K562 (cell line): Measurements from ENCODE around the gene HLA-DOA. TPM values are rescaled to one million over a fixed set of nuclear protein-coding genes. Genes with fewer than 3 reads are reported as not detected.

Experiments used
- CREBBP ChIP-seq: IDR thresholded peaks from one replicate; pipeline ENCODE4 v1.6.1; 2012; ENCODE audit warnings: low read depth, mild to moderate bottlenecking, control low read depth, inconsistent platforms, low read length
- E2F6 ChIP-seq, 2 experiments: IDR thresholded peaks; 2 replicates each; pipeline ENCODE4 v1.6.1; 2011; ENCODE audit warnings: borderline replicate concordance in 1 of 2, control low read depth in 1 of 2, low read depth in 1 of 2, low read length in 1 of 2, mild to moderate bottlenecking in 1 of 2, mixed read lengths in 1 of 2, moderate library complexity in 1 of 2; ENCODE audit not compliant: insufficient read depth in 1 of 2, insufficient read length in 1 of 2, poor library complexity in 1 of 2, severe bottlenecking in 1 of 2; ENCODE audit errors: extremely low read depth in 1 of 2
- FOXP1 ChIP-seq: sonication (generic); formaldehyde crosslinking; IDR thresholded peaks from 2 replicates; pipeline ENCODE4 v1.8.0; 2022; ENCODE audit warnings: mild to moderate bottlenecking, missing genetic modification reagents
- HMGN3 ChIP-seq: IDR thresholded peaks from 2 replicates; pipeline ENCODE4 v1.6.1; 2011; ENCODE audit warnings: borderline replicate concordance, low read depth, mild to moderate bottlenecking, mixed read lengths, low read length; ENCODE audit not compliant: insufficient read length; ENCODE audit errors: extremely low read depth
- HNRNPH1 ChIP-seq: fragments of 200-400 bp; formaldehyde crosslinking; optimal IDR thresholded peaks from 2 replicates; pipeline ENCODE3; 2017; ENCODE audit warnings: low read depth, mild to moderate bottlenecking, low read length, moderate library complexity
- IFI16 ChIP-seq: fragments of 250-450 bp; sonication (Bioruptor Pico); IDR thresholded peaks from 2 replicates; pipeline ENCODE4 v2.1.2; 2022; ENCODE audit warnings: mild to moderate bottlenecking, inconsistent platforms
- KAT7 ChIP-seq: sonication (generic); formaldehyde crosslinking; IDR thresholded peaks from 2 replicates; pipeline ENCODE4 v1.8.0; 2022; ENCODE audit warnings: missing genetic modification reagents, mild to moderate bottlenecking, borderline replicate concordance
- LCOR ChIP-seq: sonication (generic); formaldehyde crosslinking; IDR thresholded peaks from 2 replicates; pipeline ENCODE4 v1.8.0; 2022; ENCODE audit warnings: mild to moderate bottlenecking, missing genetic modification reagents
- MITF ChIP-seq: IDR thresholded peaks from 2 replicates; pipeline ENCODE4 v1.6.1; 2014; ENCODE audit warnings: antibody characterized with exemption
- NFE2 ChIP-seq: IDR thresholded peaks from 2 replicates; pipeline ENCODE4 v1.6.1; 2014; ENCODE audit warnings: antibody characterized with exemption, low read depth
- NR2F6 ChIP-seq: fragments of 450-650 bp; formaldehyde crosslinking; IDR thresholded peaks from 2 replicates; pipeline ENCODE4 v1.4.0; 2020; ENCODE audit warnings: mild to moderate bottlenecking
- NRF1 ChIP-seq, 2 experiments: fragments of 450-650 bp; IDR thresholded peaks in 1 of 2; conservative IDR thresholded peaks in 1 of 2; 2 replicates each; pipeline ENCODE4 v1.6.1; 2014; ENCODE audit warnings: mild to moderate bottlenecking in 2 of 2
- OTX1 ChIP-seq: fragments of 450-650 bp; formaldehyde crosslinking; IDR thresholded peaks from 2 replicates; pipeline ENCODE4 v1.4.0; 2022; ENCODE audit warnings: mild to moderate bottlenecking
- RBM22 ChIP-seq: fragments of 200-400 bp; formaldehyde crosslinking; IDR thresholded peaks from 2 replicates; pipeline ENCODE4 v1.6.1; 2018; ENCODE audit warnings: low read length, low read depth; ENCODE audit not compliant: poor library complexity, severe bottlenecking
- RCOR1 ChIP-seq, 2 experiments: IDR thresholded peaks; 2 replicates each; pipeline ENCODE4 v1.6.1; 2012; ENCODE audit warnings: low read depth in 2 of 2, low read length in 2 of 2, borderline replicate concordance in 1 of 2, improper control_type of control experiment in 1 of 2
- SREBF2 ChIP-seq: sonication (generic); formaldehyde crosslinking; IDR thresholded peaks from 2 replicates; pipeline ENCODE4 v1.4.0; 2020; ENCODE audit warnings: mild to moderate bottlenecking, missing genetic modification reagents
- TGIF2 ChIP-seq: sonication (generic); formaldehyde crosslinking; IDR thresholded peaks from 2 replicates; pipeline ENCODE4 v1.8.1; 2022; ENCODE audit warnings: mild to moderate bottlenecking, missing genetic modification reagents, moderate library complexity
- ZNF146 ChIP-seq: IDR thresholded peaks from one replicate; pipeline ENCODE4 v1.6.1; 2018; ENCODE audit warnings: missing compliant biosample characterization; ENCODE audit not compliant: unreplicated experiment
- ZNF212 ChIP-seq: fragments of 450-650 bp; formaldehyde crosslinking; IDR thresholded peaks from 2 replicates; pipeline ENCODE4 v1.4.0; 2020; ENCODE audit warnings: mild to moderate bottlenecking
- ZNF408 ChIP-seq: fragments of 250-450 bp; sonication (Bioruptor Pico); IDR thresholded peaks from 2 replicates; pipeline ENCODE4 v1.4.0; 2020; ENCODE audit warnings: low read depth, mild to moderate bottlenecking, moderate library complexity
- ZNF431 ChIP-seq: sonication (generic); formaldehyde crosslinking; IDR thresholded peaks from 2 replicates; pipeline ENCODE4 v1.8.0; 2022; ENCODE audit warnings: mild to moderate bottlenecking, missing genetic modification reagents
- ZNF79 ChIP-seq: fragments of 250-450 bp; sonication (Bioruptor Pico); IDR thresholded peaks from 2 replicates; pipeline ENCODE4 v1.4.0; 2020; ENCODE audit warnings: low read depth, mild to moderate bottlenecking, moderate library complexity
- polyA plus RNA-seq, 8 experiments: library from polyadenylated mRNA; depleted of rRNA in 4 of 8; stranded (reverse) in 5 of 8; unstranded in 3 of 8; fragments of >200 nt; fragmentation: Nextera tagmentation in 2 of 8; fragmentation: Illumina TruSeq in 1 of 8; extraction: Ambion mirVana in 2 of 8; extraction: Trizol in 1 of 8; gene quantifications; 2 replicates each; pipeline versions ENCODE4 v1.2.1 to v1.2.3, GENCODE V29; 2011 to 2014; ENCODE audit warnings: inconsistent platforms in 1 of 8, missing spikeins in 1 of 8
- total RNA-seq, 7 experiments: library from RNA; depleted of rRNA in 6 of 7; stranded (reverse); fragments of >200 nt in 6 of 7; fragmentation: Illumina TruSeq in 2 of 7; extraction: Trizol in 2 of 7; gene quantifications; 2 replicates each; pipeline versions ENCODE4 v1.2.1 to v1.2.3, GENCODE V29; 2011 to 2021; ENCODE audit warnings: low replicate concordance in 1 of 7
- TF ChIP-seq, protein P1 (sequence below): sonication (generic); formaldehyde crosslinking; IDR thresholded peaks from 2 replicates; pipeline ENCODE4 v1.5.0; 2020; ENCODE audit warnings: missing genetic modification reagents
- TF ChIP-seq, protein P2 (sequence below): fragments of 250-450 bp; sonication (Bioruptor Pico); IDR thresholded peaks from 2 replicates; pipeline ENCODE4 v1.4.0; 2020; ENCODE audit warnings: mild to moderate bottlenecking

The HLA-DOA gene
- total and polyA plus RNA-seq, 9 of the 15 experiments (the other 6 are each of a cell fraction or from before 2014, with no cell fraction given) = 0.07 TPM; not detected in 8

DNA sequence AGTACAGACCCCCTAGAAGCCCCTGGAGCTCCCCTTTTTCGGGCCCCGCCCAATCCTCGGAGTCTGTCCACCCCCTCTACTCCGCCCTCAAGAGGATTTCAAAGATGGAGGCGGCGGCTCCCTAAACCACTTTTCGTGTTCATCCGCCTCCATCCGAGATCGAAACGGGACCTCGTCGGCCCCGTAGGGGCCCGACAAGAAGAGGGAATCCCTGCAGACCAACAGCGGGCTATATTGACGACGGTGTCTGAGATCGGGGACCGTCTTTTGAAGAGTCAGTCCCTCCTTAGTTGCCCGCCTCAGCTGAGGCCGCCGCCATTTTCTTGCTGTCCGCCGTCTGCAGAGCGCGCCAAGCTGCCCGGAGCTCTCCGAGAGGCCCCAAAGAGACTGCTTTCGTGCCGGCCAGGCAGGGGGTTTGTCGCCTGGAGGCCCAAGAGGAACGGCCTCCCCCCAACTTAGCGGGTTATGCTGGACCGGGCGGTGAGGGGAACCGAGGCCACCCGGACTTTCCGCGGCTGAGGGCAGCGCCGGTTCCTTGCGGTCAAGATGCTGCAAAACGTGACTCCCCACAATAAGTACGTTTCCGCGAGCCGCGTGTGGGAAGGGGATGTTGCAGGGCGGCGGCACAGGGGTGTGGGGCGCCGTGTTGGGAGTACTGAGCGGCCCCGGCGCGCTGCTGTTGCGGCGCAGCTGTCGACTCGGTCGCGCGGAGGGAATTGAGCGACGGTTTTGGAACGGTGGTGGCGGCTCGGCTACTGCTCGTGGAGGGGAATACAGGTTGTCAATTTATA is 36.8 kb downstream of the HLA-DOA start (continued):
- TF ChIP-seq, protein P1, sequence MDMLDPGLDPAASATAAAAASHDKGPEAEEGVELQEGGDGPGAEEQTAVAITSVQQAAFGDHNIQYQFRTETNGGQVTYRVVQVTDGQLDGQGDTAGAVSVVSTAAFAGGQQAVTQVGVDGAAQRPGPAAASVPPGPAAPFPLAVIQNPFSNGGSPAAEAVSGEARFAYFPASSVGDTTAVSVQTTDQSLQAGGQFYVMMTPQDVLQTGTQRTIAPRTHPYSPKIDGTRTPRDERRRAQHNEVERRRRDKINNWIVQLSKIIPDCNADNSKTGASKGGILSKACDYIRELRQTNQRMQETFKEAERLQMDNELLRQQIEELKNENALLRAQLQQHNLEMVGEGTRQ (CRISPR knock-in tag) = no peak
- TF ChIP-seq LCOR (CRISPR knock-in tag) (peak; percentile 4), ZNF146 (CRISPR knock-in tag) (peak; percentile 6), IFI16 (no peak), RBM22 (peak; percentile 99), CREBBP (no peak), ZNF79 (CRISPR knock-in tag) (no peak), E2F6 (IDR thresholded peaks at IDR 0.05; ENCODE audit: borderline replicate concordance in 1 of 2, extremely low read depth in 1 of 2, insufficient read depth in 1 of 2, insufficient read length in 1 of 2, low read depth in 1 of 2, low read length in 1 of 2, poor library complexity in 1 of 2, severe bottlenecking in 1 of 2) (no peak), MITF (no peak), SREBF2 (CRISPR knock-in tag) (no peak; the same call in 1 of the 2 replicates), ZNF431 (CRISPR knock-in tag) (no peak), ZNF212 (CRISPR knock-in tag) (no peak), RCOR1 (IDR thresholded peaks at IDR 0.05; ENCODE audit: borderline replicate concordance in 1 of 2, low read depth in 2 of 2, low read length in 2 of 2) (no peak), NRF1 (conservative IDR thresholded peaks at IDR 0.05 in 1 of 2, IDR thresholded peaks at IDR 0.05 in 1 of 2) (peak in 1 of 2 experiments; percentile 32; a peak in 1 of 4 replicates), HNRNPH1 (no peak), FOXP1 (CRISPR knock-in tag) (peak; percentile 94), NR2F6 (CRISPR knock-in tag) (no peak), KAT7 (peak; percentile 100; the same call in 1 of the 2 replicates), NFE2 (no peak), TGIF2 (CRISPR knock-in tag) (peak; percentile 41; the same call in 1 of the 2 replicates), OTX1 (no peak), HMGN3 (peak; percentile 25), ZNF408 (CRISPR knock-in tag) (no peak)
- TF ChIP-seq, protein P2, sequence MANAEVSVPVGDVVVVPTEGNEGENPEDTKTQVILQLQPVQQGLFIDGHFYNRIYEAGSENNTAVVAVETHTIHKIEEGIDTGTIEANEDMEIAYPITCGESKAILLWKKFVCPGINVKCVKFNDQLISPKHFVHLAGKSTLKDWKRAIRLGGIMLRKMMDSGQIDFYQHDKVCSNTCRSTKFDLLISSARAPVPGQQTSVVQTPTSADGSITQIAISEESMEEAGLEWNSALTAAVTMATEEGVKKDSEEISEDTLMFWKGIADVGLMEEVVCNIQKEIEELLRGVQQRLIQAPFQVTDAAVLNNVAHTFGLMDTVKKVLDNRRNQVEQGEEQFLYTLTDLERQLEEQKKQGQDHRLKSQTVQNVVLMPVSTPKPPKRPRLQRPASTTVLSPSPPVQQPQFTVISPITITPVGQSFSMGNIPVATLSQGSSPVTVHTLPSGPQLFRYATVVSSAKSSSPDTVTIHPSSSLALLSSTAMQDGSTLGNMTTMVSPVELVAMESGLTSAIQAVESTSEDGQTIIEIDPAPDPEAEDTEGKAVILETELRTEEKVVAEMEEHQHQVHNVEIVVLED (CRISPR knock-in tag) = no peak
